NCI-H524 (cell line): ENCODE measurements around the gene CCDC137.
"Not testable (repeated sequence)": the region's sequence is repeated elsewhere in the genome, so short reads cannot be mapped to it uniquely, and the experiment has no call there.

ENCODE experiments used
- DNase-seq, 2 experiments: peaks; one replicate each; lab custom pipeline; 2025; lab: John Stamatoyannopoulos, UW

CCDC137 gene

DNA sequence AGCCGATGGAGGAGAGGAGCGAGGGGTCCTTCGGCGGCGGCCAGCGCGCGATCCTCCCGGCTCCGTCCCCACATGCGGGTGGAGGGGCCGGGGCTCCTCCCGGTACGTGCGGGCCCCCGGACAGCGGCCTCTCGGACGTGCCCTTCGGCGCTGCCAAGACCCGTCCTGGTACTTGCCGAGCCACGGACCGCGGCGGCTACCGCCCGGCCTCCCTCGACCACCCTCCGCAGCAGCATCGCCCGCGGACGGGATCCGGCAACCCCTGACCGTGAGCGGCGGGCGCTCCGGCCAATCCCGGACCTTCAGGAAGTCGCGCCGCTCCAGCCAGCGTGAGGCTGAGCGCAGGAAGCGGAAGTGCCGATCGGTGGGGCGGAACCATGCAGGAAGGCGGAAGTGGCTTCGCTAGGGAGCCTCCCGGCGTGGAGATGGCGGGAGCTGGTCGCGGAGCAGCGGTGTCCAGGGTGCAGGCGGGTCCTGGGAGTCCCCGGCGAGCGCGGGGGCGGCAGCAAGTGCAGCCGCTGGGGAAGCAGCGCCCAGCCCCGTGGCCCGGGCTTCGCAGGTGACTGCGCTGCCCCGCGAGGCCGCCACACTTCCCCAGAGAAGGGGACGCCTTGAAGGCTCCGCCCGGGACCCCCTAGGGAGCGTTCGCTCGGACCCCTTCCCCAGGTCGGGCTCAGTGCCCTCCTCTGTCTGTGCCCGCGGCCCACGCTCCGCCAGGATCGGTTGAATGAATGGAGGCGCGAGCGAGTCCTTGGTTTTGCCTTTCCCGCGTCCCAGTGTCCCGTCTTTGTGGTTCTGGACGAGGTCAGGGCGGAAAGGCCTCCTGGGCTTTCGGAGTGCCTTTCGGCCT is at the start of gene CCDC137, which contains the start of gene OXLD1:
CCDC137 (plus strand) TSS at position 396 of the 850 bp plus-strand sequence; CDS start at position 426, 30 bp downstream.
OXLD1 (minus strand) TSS at position 264 of the 850 bp plus-strand sequence; CDS start at position 236, 28 bp downstream.
- DNase-seq, result peak; percentile 96 to 99

GRCh38 chr17:81616877-81617276 is 49.7 kb upstream of the CCDC137 start:
- DNase-seq, result no peak

DNA sequence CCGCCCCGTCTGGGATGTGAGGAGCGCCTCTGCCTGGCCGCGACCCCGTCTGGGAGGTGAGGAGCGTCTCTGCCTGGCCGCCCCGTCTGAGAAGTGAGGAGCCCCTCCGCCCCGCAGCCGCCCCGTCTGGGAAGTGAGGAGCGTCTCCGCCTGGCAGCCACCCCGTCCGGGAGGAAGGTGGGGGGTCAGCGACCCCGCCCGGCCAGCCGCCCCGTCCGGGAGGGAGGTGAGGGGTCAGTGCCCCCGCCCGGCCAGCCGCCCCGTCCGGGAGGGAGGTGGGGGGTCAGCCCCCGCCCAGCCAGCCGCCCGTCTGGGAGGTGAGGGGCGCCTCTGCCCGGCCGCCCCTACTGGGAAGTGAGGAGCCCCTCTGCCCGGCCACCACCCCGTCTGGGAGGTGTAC is 48.2 kb upstream of the CCDC137 start:
- DNase-seq, result not testable (repeated sequence)

DNA sequence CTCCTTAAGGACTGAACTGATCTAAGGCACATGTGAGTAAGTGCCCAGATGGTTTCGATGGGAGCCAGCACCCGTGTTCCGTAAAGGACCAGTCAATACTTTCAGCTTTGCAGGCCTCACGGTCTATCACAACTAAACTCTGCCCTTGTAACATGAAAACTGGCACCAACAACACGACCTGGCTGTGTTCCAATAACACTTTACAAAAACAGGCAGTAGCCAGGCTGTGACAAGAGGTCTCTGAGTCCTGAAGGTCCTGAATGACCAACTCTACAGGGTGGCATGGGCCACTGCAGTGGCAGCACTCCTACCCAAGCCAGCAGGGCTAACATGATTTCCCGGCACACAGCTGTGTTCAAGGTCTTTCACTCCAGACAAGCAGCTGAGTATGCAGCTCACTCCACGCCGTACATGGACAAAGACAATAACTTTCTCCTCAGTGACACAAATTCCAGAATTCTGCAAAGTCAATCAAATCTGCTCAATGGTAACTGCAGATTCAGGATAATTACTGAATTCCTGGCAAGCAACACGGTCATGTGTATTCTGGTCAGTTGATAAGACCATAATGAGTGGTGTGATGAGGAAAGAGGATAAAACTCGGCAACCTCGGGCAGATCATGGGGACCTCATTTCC is 44.9 kb upstream of the CCDC137 start:
- no peak for DNase-seq

DNA sequence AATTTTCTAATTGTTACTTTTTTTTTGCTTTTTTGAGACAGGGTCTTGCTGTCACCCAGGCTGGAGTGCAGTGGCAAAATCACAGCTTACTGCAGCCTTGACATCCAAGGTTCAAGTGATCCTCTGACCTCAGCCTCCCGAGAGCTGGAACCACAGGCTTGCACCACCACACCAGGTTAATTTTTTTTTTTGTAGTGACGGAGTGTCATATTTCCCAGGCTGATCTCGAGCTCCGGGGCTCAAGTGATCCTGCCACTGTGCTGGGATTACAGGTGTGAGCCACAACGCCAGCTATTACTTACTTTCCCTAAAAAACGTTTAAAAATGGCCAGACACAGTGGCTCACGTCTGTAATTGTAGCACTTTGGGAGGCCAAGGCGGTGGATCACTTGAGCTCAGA is 36.3 kb upstream of the CCDC137 start:
- no peak for DNase-seq

- no peak for DNase-seq
These were observed 35.1 kb upstream of the CCDC137 start for GRCh38 chr17:81631482-81631881.

- no peak for DNase-seq
These were observed 31.1 kb upstream of the CCDC137 start for GRCh38 chr17:81635431-81635830.

DNA sequence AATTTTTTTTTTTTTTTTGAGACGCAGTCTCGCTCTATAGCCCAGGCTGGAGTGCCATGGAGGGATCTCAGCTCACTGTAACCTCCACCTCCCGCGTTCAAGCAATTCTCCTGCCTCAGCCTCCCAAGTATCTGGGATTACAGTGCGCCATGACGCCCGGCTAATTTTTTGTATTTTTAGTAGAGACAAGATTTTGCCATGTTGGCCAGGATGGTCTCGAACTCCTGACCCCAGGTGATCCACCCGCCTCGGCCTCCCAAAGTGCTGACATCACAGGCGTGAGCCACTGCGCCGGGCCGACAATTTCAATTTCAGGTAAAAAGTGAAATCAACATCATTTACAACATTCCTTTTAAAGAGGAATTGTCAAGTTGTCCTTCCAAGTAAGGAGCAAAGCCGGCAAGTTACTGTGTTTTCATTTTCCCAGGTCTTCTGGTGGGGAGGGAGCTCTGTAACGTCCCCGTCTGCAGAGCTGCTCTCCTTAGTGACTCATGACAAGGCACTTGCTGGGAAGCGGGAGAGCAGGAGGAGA is 30.5 kb upstream of the CCDC137 start:
- DNase-seq, result no peak

- DNase-seq, result peak; percentile 90 to 92
These were observed 29.8 kb upstream of the CCDC137 start, which contains the start of the genes NPLOC4 and TSPAN10 for GRCh38 chr17:81636505-81637288. Gene NPLOC4, minus strand, starts transcription at chr17:81637112. Its CDS starts 182 bp downstream, at chr17:81636930. Gene TSPAN10, plus strand, starts transcription at chr17:81637196. Its CDS starts 5,217 bp downstream, at chr17:81642413.

DNA sequence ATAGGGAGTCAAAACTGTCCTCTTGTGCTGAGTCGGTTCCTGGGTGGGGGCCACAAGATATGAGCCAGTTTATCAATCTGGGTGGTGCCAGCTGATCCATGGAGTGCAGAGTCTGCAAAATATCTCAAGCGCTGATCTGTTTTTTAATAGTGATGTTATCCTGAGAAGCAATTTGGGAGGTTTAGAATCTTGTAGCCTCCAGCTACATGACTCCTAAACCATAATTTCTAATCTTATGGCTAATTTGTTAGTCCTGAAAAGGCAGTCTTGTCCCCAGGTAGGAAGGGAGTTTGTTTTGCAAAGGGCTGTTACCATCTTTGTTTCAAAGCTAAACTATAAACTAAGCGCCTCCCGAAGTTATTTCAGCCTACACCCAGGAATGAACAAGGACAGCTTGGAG is 27.9 kb upstream of the CCDC137 start:
- DNase-seq, result no peak

- DNase-seq, result no peak
These were observed 26.5 kb upstream of the CCDC137 start for GRCh38 chr17:81640011-81640410.

DNA sequence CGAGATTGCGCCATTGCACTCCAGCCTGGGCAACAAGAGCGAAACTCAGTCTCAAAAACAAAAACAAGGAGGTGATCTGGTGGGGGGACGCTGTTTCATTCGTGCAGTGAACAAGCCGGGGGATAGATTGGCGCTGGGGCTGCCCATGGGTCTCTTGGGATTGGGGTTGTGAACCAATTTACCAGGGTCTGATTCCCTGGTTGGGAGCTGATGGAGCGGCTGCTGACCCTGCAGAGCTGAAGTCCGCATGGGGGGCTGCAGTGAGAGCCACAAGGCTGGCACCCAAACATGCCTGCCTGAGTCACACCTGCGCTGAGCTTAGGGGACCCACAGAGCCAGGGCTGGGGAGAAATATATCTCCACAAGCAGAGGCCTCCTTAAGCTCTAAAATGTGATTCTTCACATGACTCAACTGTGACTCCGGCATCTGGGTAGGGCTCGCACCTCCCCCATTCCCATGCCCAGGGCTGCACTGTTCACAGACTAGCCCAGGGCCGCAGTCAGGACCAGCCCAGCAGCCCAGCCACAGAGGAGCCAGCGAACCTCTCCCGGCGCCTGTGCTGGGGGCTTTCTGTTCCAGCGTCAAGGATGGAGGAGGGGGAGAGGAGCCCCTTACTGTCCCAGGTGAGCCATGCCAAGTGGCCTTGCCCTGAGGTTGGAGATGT is 24.6 kb upstream of the CCDC137 start:
- DNase-seq, result no peak

GRCh38 chr17:81644496-81644895 is 22.0 kb upstream of the CCDC137 start:
- no peak for DNase-seq

DNA sequence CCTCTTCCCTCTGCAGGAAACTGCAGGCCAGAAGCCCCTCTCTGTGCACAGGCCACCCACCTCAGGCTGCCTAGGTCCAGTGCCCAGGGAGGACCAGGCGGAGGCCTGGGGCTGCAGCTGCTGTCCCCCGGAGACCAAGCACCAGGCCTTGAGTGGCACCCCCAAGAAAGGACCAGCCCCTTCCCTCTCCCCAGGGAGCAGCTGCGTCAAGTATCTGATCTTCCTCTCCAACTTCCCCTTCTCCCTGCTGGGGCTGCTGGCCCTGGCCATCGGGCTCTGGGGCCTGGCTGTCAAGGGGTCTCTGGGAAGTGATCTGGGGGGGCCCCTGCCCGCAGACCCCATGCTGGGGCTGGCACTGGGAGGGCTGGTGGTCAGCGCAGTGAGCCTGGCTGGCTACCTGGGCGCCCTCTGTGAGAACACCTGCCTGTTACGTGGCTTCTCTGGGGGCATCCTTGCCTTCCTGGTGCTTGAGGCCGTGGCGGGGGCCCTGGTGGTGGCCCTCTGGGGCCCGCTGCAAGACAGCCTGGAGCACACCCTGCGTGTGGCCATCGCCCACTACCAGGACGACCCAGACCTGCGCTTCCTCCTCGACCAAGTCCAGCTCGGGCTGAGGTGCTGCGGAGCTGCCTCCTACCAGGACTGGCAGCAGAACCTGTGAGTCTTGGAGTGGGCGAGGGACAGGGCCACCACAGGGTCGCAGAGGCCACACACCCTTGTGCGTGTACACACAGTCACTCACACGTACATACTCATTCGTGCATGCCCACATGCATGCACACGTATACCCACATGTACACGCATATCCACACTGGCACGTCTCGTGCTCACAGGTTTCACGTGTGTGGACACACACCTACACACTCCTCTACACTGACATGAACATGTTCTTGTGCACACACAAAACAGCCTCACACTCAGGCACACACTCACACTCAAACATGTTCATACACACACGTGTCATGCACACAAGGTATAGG is 21.3 kb upstream of the CCDC137 start:
- DNase-seq, result no peak

DNA sequence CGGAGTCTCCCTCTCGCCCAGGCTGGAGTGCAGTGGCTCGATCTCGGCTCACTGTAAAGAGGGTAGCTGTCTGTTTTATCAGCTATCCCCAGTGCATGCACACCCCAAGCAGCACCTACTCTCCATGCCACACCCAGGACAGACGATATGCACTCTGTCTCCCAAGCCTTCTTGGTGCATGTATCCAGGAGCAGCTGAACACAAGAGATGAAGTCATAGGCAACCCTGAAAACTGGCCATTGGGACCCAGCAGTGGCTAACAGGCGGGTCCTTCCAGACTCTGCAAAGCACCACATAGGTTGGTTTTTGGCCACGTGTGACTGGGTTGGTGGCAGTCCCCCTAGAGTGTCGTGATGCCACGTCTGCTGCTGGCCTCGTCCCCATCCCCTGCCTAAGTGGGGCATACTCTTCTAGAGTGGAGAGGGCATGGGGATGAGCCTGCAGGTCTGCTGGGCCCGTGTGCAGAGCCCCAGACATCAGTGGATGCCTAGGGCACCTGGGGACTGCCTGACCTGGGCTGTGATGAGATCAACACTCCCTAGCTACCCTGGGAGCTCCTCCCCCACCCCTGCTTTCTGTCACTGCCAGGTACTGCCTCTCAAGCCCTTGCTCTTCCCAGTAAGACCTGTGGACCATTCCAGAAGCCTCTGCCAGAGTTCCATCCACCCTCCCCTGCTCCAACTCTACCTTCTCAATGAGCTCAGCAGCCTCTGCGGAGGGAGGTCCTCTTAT is 19.5 kb upstream of the CCDC137 start:
- no peak for DNase-seq

DNA sequence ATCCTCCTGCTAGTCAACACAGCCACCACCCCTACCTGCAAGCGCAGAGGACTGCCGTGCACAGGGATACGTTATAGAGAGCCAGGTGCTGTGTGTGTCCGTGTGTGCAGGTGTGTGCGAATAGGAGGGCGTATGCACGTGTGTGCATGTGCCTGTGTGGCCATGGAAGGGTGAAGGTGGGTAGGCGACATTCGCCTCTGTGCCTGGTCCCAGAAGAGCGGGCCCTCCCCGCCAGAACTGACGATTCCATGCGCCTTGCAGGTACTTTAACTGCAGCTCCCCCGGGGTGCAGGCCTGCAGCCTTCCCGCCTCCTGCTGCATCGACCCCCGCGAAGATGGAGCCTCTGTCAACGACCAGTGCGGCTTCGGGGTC is 18.9 kb upstream of the CCDC137 start:
- no peak for DNase-seq

DNA sequence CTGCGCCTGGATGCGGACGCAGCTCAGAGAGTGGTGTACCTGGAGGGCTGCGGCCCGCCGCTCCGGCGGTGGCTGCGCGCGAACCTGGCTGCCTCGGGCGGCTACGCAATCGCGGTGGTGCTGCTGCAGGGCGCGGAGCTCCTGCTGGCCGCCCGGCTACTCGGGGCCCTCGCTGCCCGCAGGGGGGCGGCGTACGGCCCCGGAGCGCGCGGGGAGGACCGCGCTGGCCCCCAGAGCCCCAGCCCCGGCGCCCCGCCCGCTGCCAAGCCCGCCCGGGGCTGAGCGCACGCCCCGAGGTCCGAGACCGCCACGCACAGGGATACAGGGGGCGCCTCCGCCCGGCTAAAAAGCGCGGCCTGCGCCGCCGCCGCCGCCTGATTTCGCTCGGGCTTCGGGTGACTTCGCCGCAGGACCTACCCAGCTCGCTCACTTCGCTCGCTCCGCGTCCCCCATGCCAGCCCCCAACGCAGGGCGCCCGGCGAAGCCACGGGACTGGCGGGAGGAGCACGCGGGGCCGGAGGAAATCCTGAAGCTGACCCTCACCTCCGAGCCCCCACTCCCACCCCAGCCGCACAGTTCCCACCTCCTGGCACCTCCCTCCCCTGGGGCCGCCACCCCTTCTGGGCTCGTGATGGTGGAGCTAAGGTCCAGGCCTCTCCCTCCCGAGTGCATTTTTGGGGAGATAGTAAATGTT is 18.4 kb upstream of the CCDC137 start:
- DNase-seq, result no peak

DNA sequence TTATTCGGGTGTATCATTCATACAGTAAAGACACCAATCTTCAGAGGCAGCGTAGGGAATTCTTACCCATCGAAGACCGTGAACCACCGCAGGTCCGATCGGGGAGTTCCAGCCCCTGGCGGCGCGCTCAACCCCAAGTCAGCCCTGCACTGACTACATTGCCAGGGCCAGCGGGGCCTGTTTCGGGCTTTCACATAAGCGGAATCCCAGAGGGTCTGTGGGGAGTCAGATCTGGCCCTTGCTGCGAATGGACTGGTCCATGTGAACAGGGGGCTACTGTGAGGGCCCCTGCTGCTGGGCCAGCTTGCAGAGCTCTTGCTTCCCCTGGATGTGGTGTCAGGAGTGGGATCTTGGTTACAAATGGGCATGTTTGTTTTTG is 17.8 kb upstream of the CCDC137 start:
- no peak for DNase-seq

- no peak for DNase-seq
These were observed 15.6 kb upstream of the CCDC137 start for GRCh38 chr17:81650951-81651350.
